ENCODE measurements around the gene ZBTB22. TPM values are rescaled to one million over a fixed set of nuclear protein-coding genes. Genes with fewer than 3 reads are reported as not detected.

ZBTB22 gene
- total RNA-seq, 2 donors from 2014 or later = 6.9 to 13.2 TPM

DNA sequence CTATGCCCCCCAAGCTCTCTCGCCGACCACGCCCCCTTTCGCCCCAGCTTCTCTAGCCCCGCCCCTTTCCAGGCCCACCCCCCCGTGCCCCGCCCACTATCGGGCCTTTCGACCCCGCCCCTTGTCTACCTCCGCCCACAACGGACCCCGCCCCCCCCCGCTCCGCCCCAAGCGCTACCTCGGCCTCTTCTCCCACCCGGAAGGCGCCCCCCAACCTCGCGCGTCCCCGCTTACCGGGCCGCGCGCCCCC is 200 bp downstream of the ZBTB22 start:
- DNase-seq (ENCODE audit: low spot score) = no peak
- H3K27me3 Mint-ChIP-seq = no peaks in the 10 kb centered on the region
- no peak for ATAC-seq
- H3K9me3 Mint-ChIP-seq = no peaks in the 10 kb centered on the region
- peaks cover 30% of the 10 kb centered on the region for H3K36me3 Mint-ChIP-seq
- peak overlapping the region; percentile 99 for H3K27ac Mint-ChIP-seq
- H3K4me3 Mint-ChIP-seq = peak overlapping the region; percentile 96
- peaks cover 65 to 70% of the 10 kb centered on the region in 2 donors for H3K4me1 Mint-ChIP-seq (ENCODE audit: low read depth in 2 of 2)

DNA sequence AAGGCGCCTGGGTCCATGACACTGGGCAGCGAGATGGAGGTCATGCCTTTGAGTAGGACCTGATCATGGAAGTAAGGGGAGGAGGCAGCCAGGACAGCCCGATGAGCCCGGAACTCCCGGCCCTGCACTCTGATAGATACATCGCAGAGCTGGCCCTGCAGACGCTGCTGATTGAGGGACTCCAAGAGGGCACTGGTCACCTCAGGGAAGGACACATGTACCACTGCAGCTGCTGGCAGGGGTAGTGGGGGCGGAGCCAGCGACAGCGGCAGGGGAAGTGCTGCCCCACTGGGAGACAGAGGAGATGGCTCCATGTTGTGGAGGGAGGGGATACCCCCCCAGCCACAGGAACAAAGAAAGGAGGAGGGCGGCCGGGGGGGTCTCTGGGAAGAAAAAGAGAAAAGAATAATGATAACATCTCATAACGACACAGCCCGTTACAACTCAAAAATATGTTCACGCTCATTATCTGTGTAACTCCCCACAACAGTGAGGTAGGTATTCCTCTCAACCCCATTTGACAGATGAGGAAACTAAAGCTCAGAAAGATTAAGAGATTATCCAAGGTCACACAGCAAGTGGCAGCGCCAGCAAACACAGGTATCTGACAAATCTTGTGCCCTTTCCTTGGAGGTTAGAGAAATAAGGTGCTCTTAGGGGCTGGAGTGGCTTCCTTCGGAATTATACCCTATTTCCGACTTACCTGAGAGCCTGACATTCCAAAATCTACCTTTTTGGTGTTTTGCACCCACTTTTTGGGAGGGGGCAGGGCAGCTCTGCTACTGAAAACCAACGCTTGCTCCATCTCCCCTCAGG is 733 bp downstream of the ZBTB22 start:
- ATAC-seq (no peak), DNase-seq (ENCODE audit: low spot score) (peak; percentile 56)
- Mint-ChIP-seq H3K36me3 (peaks cover 25% of the 10 kb centered on the region), H3K9me3 (no peaks in the 10 kb centered on the region), H3K4me1 (ENCODE audit: low read depth in 2 of 2) (peaks cover 65 to 71% of the 10 kb centered on the region in 2 donors), H3K27me3 (no peaks in the 10 kb centered on the region), H3K4me3 (peak overlapping the region; percentile 96), H3K27ac (peak overlapping the region in 1 of 2 donors; percentile 95)

- Mint-ChIP-seq H3K27me3 (no peaks in the 10 kb centered on the region), H3K4me1 (ENCODE audit: low read depth in 2 of 2) (peaks cover 62 to 70% of the 10 kb centered on the region in 2 donors), H3K36me3 (peaks cover 25% of the 10 kb centered on the region), H3K27ac (peak overlapping the region; percentile 95 to 97), H3K9me3 (no peaks in the 10 kb centered on the region), H3K4me3 (peak overlapping the region; percentile 96)
- no peak for DNase-seq (ENCODE audit: low spot score)
- ATAC-seq = no peak
These were observed 1.5 kb downstream of the ZBTB22 start for GRCh38 chr6:33315793-33316602.

DNA sequence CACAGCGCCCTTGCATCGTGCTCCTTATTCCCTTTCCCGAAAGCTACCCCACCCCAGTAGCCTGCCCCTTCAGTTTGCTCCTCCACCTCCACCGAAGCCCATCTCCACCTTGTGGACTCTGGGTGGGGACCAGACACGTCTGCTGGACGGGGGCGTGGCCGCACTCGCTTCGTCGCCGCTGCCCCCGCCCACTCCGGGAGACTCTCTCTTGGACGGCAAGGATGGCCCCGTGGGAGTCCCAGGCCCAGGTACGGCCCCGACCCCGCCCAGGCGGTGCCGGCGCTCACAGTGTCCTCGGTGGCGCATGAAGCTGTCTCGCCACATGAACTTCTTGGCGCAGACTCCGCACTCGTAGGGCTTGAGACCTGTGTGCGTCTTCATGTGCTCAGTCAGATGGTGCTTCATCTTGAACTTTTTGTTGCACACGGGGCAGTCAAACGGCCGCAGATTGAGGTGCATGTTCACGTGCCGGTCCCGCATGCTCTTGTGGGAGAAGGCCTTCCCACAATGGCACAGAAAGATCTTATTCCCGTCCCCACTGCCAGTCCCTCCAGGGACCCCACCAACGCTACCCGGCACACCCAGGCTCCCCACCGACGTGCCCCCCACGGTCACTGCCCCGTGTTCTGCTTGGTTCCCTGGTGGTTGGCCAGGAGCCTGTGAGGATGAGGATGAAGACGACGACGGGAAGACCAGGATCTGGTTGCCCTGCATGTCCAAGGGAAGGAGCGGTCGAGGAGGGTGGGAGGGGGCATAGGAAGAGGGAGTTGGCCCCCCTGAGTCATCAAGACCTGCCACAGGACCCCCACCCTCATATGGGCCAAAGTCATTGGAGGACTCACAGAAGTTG is 2.4 kb downstream of the ZBTB22 start:
- H3K4me1 Mint-ChIP-seq (ENCODE audit: low read depth in 2 of 2) = peaks cover 56 to 64% of the 10 kb centered on the region in 2 donors
- H3K27ac Mint-ChIP-seq = peak overlapping the region; percentile 95 to 97
- H3K4me3 Mint-ChIP-seq = peak overlapping the region; percentile 97
- H3K27me3 Mint-ChIP-seq = no peaks in the 10 kb centered on the region
- ATAC-seq (no peak), DNase-seq (ENCODE audit: low spot score) (peak; percentile 66)
- peaks cover 20% of the 10 kb centered on the region for H3K36me3 Mint-ChIP-seq
- H3K9me3 Mint-ChIP-seq = no peaks in the 10 kb centered on the region

GRCh38 chr6:33314515-33314942 is 3.0 kb downstream of the ZBTB22 start:
- peak overlapping the region; percentile 95 to 97 for H3K27ac Mint-ChIP-seq
- DNase-seq (ENCODE audit: low spot score) (peak; percentile 82), ATAC-seq (peak; percentile 44 to 50)
- H3K36me3 Mint-ChIP-seq = peaks cover 14% of the 10 kb centered on the region
- peaks cover 50 to 58% of the 10 kb centered on the region in 2 donors for H3K4me1 Mint-ChIP-seq (ENCODE audit: low read depth in 2 of 2)
- H3K27me3 Mint-ChIP-seq = no peaks in the 10 kb centered on the region
- H3K4me3 Mint-ChIP-seq = peak overlapping the region; percentile 97
- no peaks in the 10 kb centered on the region for H3K9me3 Mint-ChIP-seq

DNA sequence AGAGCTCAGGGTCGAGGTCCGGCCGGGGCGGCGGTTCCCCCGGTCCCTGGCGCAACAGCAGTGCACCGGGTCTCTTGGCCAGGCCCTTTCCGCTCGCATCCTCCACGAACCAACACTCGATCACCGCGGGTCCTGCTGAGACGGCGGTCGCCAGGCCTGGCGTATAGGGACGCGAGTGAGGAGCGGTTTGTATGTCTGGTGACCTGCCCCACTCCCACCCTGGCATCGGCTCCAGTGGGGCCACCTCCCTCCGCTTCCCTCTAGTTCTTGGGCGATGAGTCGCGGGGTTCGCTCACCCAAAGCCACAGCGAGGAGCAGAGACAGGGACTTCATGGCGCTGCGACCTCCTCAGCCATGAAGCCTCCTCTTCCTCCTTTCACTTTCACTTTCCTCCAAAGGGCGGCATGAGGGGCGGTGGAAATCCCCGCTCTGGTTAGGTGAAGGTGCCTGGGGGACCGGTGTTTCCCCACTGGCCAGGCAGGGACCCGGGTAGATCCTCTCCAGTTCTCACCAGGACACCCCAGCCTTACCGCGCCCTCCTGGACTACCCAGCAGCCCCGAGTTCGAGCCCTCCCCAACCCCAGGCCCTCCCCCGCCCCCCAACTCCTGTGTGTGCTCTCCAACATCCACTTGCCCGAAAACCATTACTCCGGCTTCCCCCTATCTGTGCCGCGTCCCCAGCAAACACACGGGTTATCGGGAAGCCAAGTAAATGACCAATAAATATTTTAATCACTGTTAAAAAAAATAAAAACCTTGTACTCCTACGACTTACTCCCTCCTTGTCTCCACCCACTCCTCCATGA is 3.6 kb downstream of the ZBTB22 start, which contains the start of gene TAPBP:
Gene TAPBP, minus strand, starts transcription at position 370 of the 806 bp plus-strand sequence. Its CDS starts 37 bp downstream, at position 333.
- ATAC-seq (peak; percentile 68 to 78), DNase-seq (ENCODE audit: low spot score) (peak; percentile 93)
- Mint-ChIP-seq H3K4me3 (peak within 1 kb of the TSS; percentile 97), H3K4me1 (ENCODE audit: low read depth in 2 of 2) (peaks cover 44 to 51% of the 10 kb centered on the region in 2 donors), H3K27ac (peak within 1 kb of the TSS; percentile 95 to 97), H3K36me3 (peaks cover 10% of the 10 kb centered on the region), H3K27me3 (no peaks in the 10 kb centered on the region), H3K9me3 (no peaks in the 10 kb centered on the region)

- H3K27me3 Mint-ChIP-seq = no peaks in the 10 kb centered on the region
- peaks cover 9% of the 10 kb centered on the region for H3K36me3 Mint-ChIP-seq
- no peaks in the 10 kb centered on the region for H3K9me3 Mint-ChIP-seq
- H3K27ac Mint-ChIP-seq = peak overlapping the region; percentile 95 to 97
- peak overlapping the region; percentile 97 for H3K4me3 Mint-ChIP-seq
- H3K4me1 Mint-ChIP-seq (ENCODE audit: low read depth in 2 of 2) = peaks cover 44 to 49% of the 10 kb centered on the region in 2 donors
- ATAC-seq = peak; percentile 2 to 31
- DNase-seq (ENCODE audit: low spot score) = peak; percentile 77
These were observed 4.3 kb downstream of the ZBTB22 start for GRCh38 chr6:33313105-33313708.

- Mint-ChIP-seq H3K9me3 (no peaks in the 10 kb centered on the region), H3K4me1 (ENCODE audit: low read depth in 2 of 2) (peaks cover 38 to 44% of the 10 kb centered on the region in 2 donors), H3K36me3 (peaks cover 7% of the 10 kb centered on the region)
These were observed 5.0 kb downstream of the ZBTB22 start for GRCh38 chr6:33312361-33313104.

DNA sequence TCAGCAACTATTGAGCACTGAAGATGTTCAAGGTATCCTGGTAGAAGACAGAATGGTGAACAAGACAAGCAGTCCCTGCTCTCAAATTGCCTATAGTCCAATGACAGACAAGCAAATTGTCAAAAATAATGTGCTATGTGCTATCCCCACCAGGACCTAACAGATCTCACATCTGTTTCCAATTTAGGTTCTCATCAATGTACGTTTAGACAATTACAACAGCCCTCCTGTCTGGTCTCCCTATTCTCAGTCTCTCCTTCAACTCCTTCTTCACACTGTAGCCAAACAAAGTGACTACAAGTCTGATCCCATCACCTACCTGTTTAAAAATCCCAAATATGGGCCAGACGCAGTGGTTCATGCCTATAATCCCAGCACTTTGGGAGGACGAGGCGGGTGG is 11.2 kb downstream of the ZBTB22 start:
- peaks cover 16% of the 10 kb centered on the region for H3K36me3 Mint-ChIP-seq

More at GRCh38 chr6:33312361-33313104, 5.0 kb downstream of the ZBTB22 start:
- H3K4me3 Mint-ChIP-seq = peak overlapping the region; percentile 97
- peak overlapping the region; percentile 95 to 97 for H3K27ac Mint-ChIP-seq
- DNase-seq (ENCODE audit: low spot score) = peak; percentile 83
- H3K27me3 Mint-ChIP-seq = no peaks in the 10 kb centered on the region
- ATAC-seq = peak; percentile 29 to 47

DNA sequence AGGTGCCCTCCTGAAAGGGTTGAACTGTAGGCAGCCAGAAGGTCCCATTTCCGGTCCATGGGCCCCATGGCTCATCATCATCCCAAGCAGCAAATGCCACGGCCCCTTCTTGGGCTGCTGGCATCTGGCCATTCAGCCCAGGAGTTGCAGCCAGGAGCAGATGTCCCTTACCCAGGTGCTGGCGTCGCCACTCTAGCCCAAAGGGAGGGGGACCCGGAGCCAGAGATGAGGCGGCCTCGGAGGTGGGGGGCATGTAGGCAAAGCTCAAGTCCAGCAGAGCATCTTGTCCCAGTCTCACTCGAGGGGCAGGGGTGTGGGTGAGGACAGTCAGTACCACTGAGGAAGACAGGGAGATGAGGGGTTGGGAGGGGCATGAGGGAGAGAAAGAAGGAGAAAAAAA is 12.5 kb downstream of the ZBTB22 start:
- no peak for ATAC-seq
- H3K4me1 Mint-ChIP-seq (ENCODE audit: low read depth in 2 of 2) = peaks cover 26 to 37% of the 10 kb centered on the region in 2 donors
- no peak overlapping the region for H3K4me3 Mint-ChIP-seq
- no peaks in the 10 kb centered on the region for H3K27me3 Mint-ChIP-seq
- peak overlapping the region in 1 of 2 donors; percentile 81 for H3K27ac Mint-ChIP-seq
- H3K9me3 Mint-ChIP-seq = no peaks in the 10 kb centered on the region
- DNase-seq (ENCODE audit: low spot score) = no peak
- peaks cover 17% of the 10 kb centered on the region for H3K36me3 Mint-ChIP-seq

More for the DNA sequence above, 11.2 kb downstream of the ZBTB22 start:
- no peaks in the 10 kb centered on the region for H3K27me3 Mint-ChIP-seq
- DNase-seq (ENCODE audit: low spot score) (no peak), ATAC-seq (no peak)
- peak overlapping the region in 1 of 2 donors; percentile 34 for H3K27ac Mint-ChIP-seq
- H3K4me1 Mint-ChIP-seq (ENCODE audit: low read depth in 2 of 2) = peaks cover 22 to 35% of the 10 kb centered on the region in 2 donors
- H3K9me3 Mint-ChIP-seq = no peaks in the 10 kb centered on the region
- no peak overlapping the region for H3K4me3 Mint-ChIP-seq

DNA sequence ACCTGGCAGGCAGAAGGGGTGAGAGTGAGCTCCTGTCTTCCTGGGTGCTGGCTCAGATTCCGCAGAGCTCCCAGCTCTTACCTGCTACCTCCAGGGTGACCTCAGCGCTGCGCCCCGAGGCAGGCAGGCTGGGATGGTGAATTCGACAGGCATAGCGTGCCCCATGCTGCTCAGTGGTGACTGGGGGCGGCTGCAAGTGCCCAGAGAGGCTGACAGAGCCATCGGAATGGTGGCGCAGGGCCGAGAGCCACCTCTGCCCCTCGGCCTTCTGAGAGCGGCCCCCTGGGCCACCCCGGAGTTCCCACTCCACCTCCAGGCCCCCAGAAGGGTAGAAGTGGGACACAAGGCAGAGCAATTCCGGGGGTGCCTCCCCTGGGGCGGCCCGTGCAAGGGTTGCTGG is 13.3 kb downstream of the ZBTB22 start:
- ATAC-seq (no peak), DNase-seq (ENCODE audit: low spot score) (peak; percentile 41)
- H3K36me3 Mint-ChIP-seq = peaks cover 22% of the 10 kb centered on the region
- H3K27ac Mint-ChIP-seq = peak overlapping the region in 1 of 2 donors; percentile 81
- peaks cover 35 to 46% of the 10 kb centered on the region in 2 donors for H3K4me1 Mint-ChIP-seq (ENCODE audit: low read depth in 2 of 2)
- H3K27me3 Mint-ChIP-seq = no peaks in the 10 kb centered on the region
- no peaks in the 10 kb centered on the region for H3K9me3 Mint-ChIP-seq
- H3K4me3 Mint-ChIP-seq = no peak overlapping the region

GRCh38 chr6:33301877-33302276 is 15.7 kb downstream of the ZBTB22 start:
- H3K36me3 Mint-ChIP-seq = peaks cover 15% of the 10 kb centered on the region
- H3K4me3 Mint-ChIP-seq = no peak overlapping the region
- peak overlapping the region in 1 of 2 donors; percentile 99 for H3K27ac Mint-ChIP-seq

More at GRCh38 chr6:33301877-33302276, 15.7 kb downstream of the ZBTB22 start:
- ATAC-seq = no peak
- DNase-seq (ENCODE audit: low spot score) = no peak
- H3K9me3 Mint-ChIP-seq = no peaks in the 10 kb centered on the region
- no peaks in the 10 kb centered on the region for H3K27me3 Mint-ChIP-seq
- H3K4me1 Mint-ChIP-seq (ENCODE audit: low read depth in 2 of 2) = peaks cover 36 to 49% of the 10 kb centered on the region in 2 donors
